H1 (cell line): ENCODE measurements around the gene LSG1. TPM values are rescaled to one million over a fixed set of nuclear protein-coding genes. Genes with fewer than 3 reads are reported as not detected.
A peak's percentile ranks its signal among the peaks of the same experiment; 100 is the strongest.

Source experiments
- CTCF ChIA-PET: fragments of 300-600 bp; sonication (Branson Sonifier 250); formaldehyde crosslinking; loops from one replicate; lab custom pipeline; 2021; ENCODE audit not compliant: partially characterized antibody; lab: Charles Lee
- POLR2A ChIA-PET: fragments of 300-600 bp; sonication (Branson Sonifier 250); formaldehyde crosslinking; loops from one replicate; lab custom pipeline; 2021; ENCODE audit warnings: inconsistent platforms; ENCODE audit not compliant: partially characterized antibody; lab: Charles Lee
- DNase-seq, 2 experiments: peaks; one replicate each; pipeline versions ENCODE4 v3.0.0 to v3.0.0-alpha.2; 2010 to 2022; ENCODE audit warnings: low spot score in 2 of 2, low read depth in 1 of 2, mixed read lengths in 1 of 2
- FAIRE-seq: peaks from 2 replicates; lab custom pipeline; 2011; peaks lifted over from hg19 to GRCh38; lab: Jason Lieb, UNC
- H2AFZ ChIP-seq: 2 replicates; pipeline ENCODE4 v1.8.1; 2012; ENCODE audit warnings: low read length, inconsistent platforms
- H2AK5ac ChIP-seq: 2 replicates; pipeline ENCODE4 v1.6.1; 2013; ENCODE audit warnings: low read depth, low read length
- H2BK120ac ChIP-seq: replicated peaks from 2 replicates; pipeline ENCODE3; 2013; ENCODE audit warnings: low read depth, low read length, inconsistent platforms
- H2BK12ac ChIP-seq: 2 replicates; pipeline ENCODE4 v1.6.1; 2013; ENCODE audit warnings: low read depth, low read length
- H2BK15ac ChIP-seq: 2 replicates; pipeline ENCODE4 v1.6.1; 2013; ENCODE audit warnings: low read length
- H2BK20ac ChIP-seq: 2 replicates; pipeline ENCODE4 v1.6.1; 2013; ENCODE audit warnings: low read length
- H2BK5ac ChIP-seq: 2 replicates; pipeline ENCODE4 v1.6.1; 2013; ENCODE audit warnings: low read depth, low read length
- H3K14ac ChIP-seq: 2 replicates; pipeline ENCODE4 v1.6.1; 2013; ENCODE audit warnings: inconsistent platforms; ENCODE audit not compliant: insufficient read length
- H3K18ac ChIP-seq: 2 replicates; pipeline ENCODE4 v1.6.1; 2013; ENCODE audit warnings: low read length; ENCODE audit errors: extremely low read depth
- H3K23ac ChIP-seq: 2 replicates; pipeline ENCODE4 v1.6.1; 2013; ENCODE audit warnings: inconsistent platforms; ENCODE audit not compliant: insufficient read length
- H3K23me2 ChIP-seq: 2 replicates; pipeline ENCODE4 v1.6.1; 2013; ENCODE audit warnings: low read depth, low read length
- H3K27ac ChIP-seq: 2 replicates; pipeline ENCODE4 v1.6.1; 2011; ENCODE audit warnings: low read depth, low read length, inconsistent platforms
- H3K27me3 ChIP-seq, 4 experiments: replicated peaks in 1 of 4; 1 replicate in 1 of 4; 2 replicates in 3 of 4; pipeline versions ENCODE4 v1.6.1 to v1.8.1; 2011 to 2013; ENCODE audit warnings: low read length in 3 of 4, mild to moderate bottlenecking in 3 of 4, inconsistent platforms in 2 of 4, mixed read lengths in 2 of 4, moderate library complexity in 1 of 4; ENCODE audit not compliant: control insufficient read depth in 3 of 4, insufficient read depth in 3 of 4; ENCODE audit errors: extremely low read depth in 1 of 4
- H3K36me3 ChIP-seq, 4 experiments: 2 replicates each; pipeline versions ENCODE4 v1.6.1 to v1.8.1; 2011 to 2013; ENCODE audit warnings: mild to moderate bottlenecking in 4 of 4, low read length in 3 of 4, moderate library complexity in 2 of 4, control low read depth in 1 of 4, inconsistent platforms in 1 of 4; ENCODE audit not compliant: insufficient read depth in 4 of 4, control insufficient read depth in 2 of 4
- H3K4ac ChIP-seq: replicated peaks from 2 replicates; pipeline ENCODE3; 2013; ENCODE audit warnings: low read length, low read depth, mixed read lengths, inconsistent platforms; ENCODE audit not compliant: insufficient read length
- H3K4me1 ChIP-seq, 4 experiments: replicated peaks in 1 of 4; 1 replicate in 1 of 4; 2 replicates in 3 of 4; pipeline versions ENCODE4 v1.6.1 to v1.8.1; 2011 to 2013; ENCODE audit warnings: low read length in 3 of 4, inconsistent platforms in 2 of 4, mixed read lengths in 1 of 4; ENCODE audit not compliant: insufficient read depth in 4 of 4, control insufficient read depth in 3 of 4
- H3K4me2 ChIP-seq, 2 experiments: 2 replicates each; pipeline versions ENCODE4 v1.6.1 to v1.8.1; 2011 to 2013; ENCODE audit warnings: low read depth in 2 of 2, low read length in 2 of 2, control low read depth in 1 of 2, inconsistent platforms in 1 of 2, mild to moderate bottlenecking in 1 of 2; ENCODE audit not compliant: insufficient read depth in 1 of 2
- H3K4me3 ChIP-seq, 4 experiments: fragments of 200-600, 300-600 bp in 1 of 4; sonication (generic), shearing (Covaris generic), sonication (Bioruptor Twin) in 1 of 4; 2 replicates each; pipeline versions ENCODE4 v1.5.1 to v1.8.1; 2011 to 2016; ENCODE audit warnings: low read length in 4 of 4, low read depth in 3 of 4, control low read depth in 2 of 4, inconsistent platforms in 2 of 4, mild to moderate bottlenecking in 2 of 4, mixed read lengths in 1 of 4, moderate library complexity in 1 of 4; ENCODE audit not compliant: insufficient read depth in 2 of 4; ENCODE audit errors: extremely low read depth in 1 of 4
- H3K56ac ChIP-seq: replicated peaks from 2 replicates; pipeline ENCODE3; 2013; ENCODE audit warnings: low read depth, mild to moderate bottlenecking, mixed read lengths, low read length, inconsistent platforms; ENCODE audit not compliant: insufficient read length
- H3K79me1 ChIP-seq: 2 replicates; pipeline ENCODE4 v1.6.1; 2013; ENCODE audit warnings: low read depth, low read length, control low read depth
- H3K79me2 ChIP-seq, 2 experiments: 2 replicates each; pipeline versions ENCODE4 v1.6.1 to v1.8.1; 2012 to 2013; ENCODE audit warnings: low read length in 2 of 2, mild to moderate bottlenecking in 2 of 2, inconsistent platforms in 1 of 2; ENCODE audit not compliant: insufficient read depth in 2 of 2, control insufficient read depth in 1 of 2
- H3K9ac ChIP-seq, 4 experiments: replicated peaks in 1 of 4; 1 replicate in 1 of 4; 2 replicates in 3 of 4; pipeline versions ENCODE4 v1.6.1 to v1.8.1; 2011 to 2013; ENCODE audit warnings: low read depth in 3 of 4, low read length in 3 of 4, control low read depth in 2 of 4, mild to moderate bottlenecking in 2 of 4, moderate library complexity in 2 of 4, inconsistent platforms in 1 of 4; ENCODE audit errors: extremely low read depth in 1 of 4
- H3K9me3 ChIP-seq, 2 experiments: 2 replicates each; pipeline versions ENCODE4 v1.6.1 to v1.8.1; 2012 to 2013; ENCODE audit warnings: mild to moderate bottlenecking in 2 of 2, moderate library complexity in 2 of 2, control low read depth in 1 of 2, inconsistent platforms in 1 of 2, low read depth in 1 of 2, low read length in 1 of 2, mixed read lengths in 1 of 2; ENCODE audit not compliant: insufficient read depth in 2 of 2
- H4K20me1 ChIP-seq, 2 experiments: replicated peaks in 1 of 2; 2 replicates each; pipeline versions ENCODE3 to v1.8.1; 2011 to 2013; ENCODE audit warnings: inconsistent platforms in 2 of 2, low read length in 2 of 2, mild to moderate bottlenecking in 1 of 2; ENCODE audit not compliant: insufficient read depth in 2 of 2, control insufficient read depth in 1 of 2
- H4K5ac ChIP-seq: 2 replicates; pipeline ENCODE4 v1.6.1; 2013; ENCODE audit warnings: low read length, low read depth, mixed read lengths, inconsistent platforms; ENCODE audit not compliant: insufficient read length
- H4K8ac ChIP-seq: 2 replicates; pipeline ENCODE4 v1.8.0; 2013; ENCODE audit warnings: mild to moderate bottlenecking, moderate library complexity, low read length, inconsistent platforms; ENCODE audit not compliant: insufficient read depth; ENCODE audit errors: extremely low read depth
- H4K91ac ChIP-seq: replicated peaks from 2 replicates; pipeline ENCODE3; 2013; ENCODE audit warnings: low read length, mixed read lengths, inconsistent platforms; ENCODE audit not compliant: insufficient read length
- RAD21 ChIP-seq, 2 experiments: IDR thresholded peaks in 1 of 2; conservative IDR thresholded peaks in 1 of 2; 2 replicates each; pipeline ENCODE4 v1.6.1; 2011; ENCODE audit warnings: low read depth in 2 of 2, low read length in 2 of 2, improper control_type of control experiment in 1 of 2, inconsistent platforms in 1 of 2, mild to moderate bottlenecking in 1 of 2, moderate library complexity in 1 of 2
- SP1 ChIP-seq: IDR thresholded peaks from 2 replicates; pipeline ENCODE4 v1.6.1; 2011; ENCODE audit warnings: low read depth, low read length
- WGBS, 2 experiments: shearing (Covaris generic) in 1 of 2; methylation state at CpG; one replicate each; pipeline versions ENCODE4 v1.1.6 to v1.1.7; 2013 to 2015; ENCODE audit warnings: low lambda C conversion rate in 2 of 2, mixed read lengths in 2 of 2, inconsistent platforms in 1 of 2, low coverage in 1 of 2, missing lambda C conversion rate in 1 of 2; ENCODE audit not compliant: insufficient replicate concordance in 2 of 2, insufficient coverage in 1 of 2, insufficient read length in 1 of 2; ENCODE audit errors: extremely low coverage in 1 of 2, missing lambda C conversion rate in 1 of 2; 5-methylcytosine and 5-hydroxymethylcytosine counted together
- polyA plus RNA-seq, 7 experiments: library from polyadenylated mRNA; depleted of rRNA in 3 of 7; stranded (reverse) in 5 of 7; unstranded in 2 of 7; fragments of >200 nt in 5 of 7; fragments of 200-250 nt in 2 of 7; gene quantifications; 1 replicate in 5 of 7; 2 replicates in 1 of 7; 4 replicates in 1 of 7; pipeline versions ENCODE4 v1.2.1 to v1.2.3, GENCODE V29; 2011 to 2013; ENCODE audit warnings: missing spikeins in 2 of 7, mixed read lengths in 2 of 7
- total RNA-seq: library from RNA; stranded (reverse); fragmentation: NEBNext Ultra II Directional; extraction: Animal tissue kit (Norgen Biotek cat#: 25700); gene quantifications from 2 replicates; pipeline ENCODE4 v1.2.1, GENCODE V29; 2021
- TF ChIP-seq, protein P1 (sequence below), 3 experiments: IDR thresholded peaks; 1 replicate in 2 of 3; 2 replicates in 1 of 3; pipeline versions ENCODE4 v1.5.1 to v1.6.1; 2011; ENCODE audit warnings: low read length in 3 of 3, mild to moderate bottlenecking in 3 of 3, inconsistent platforms in 2 of 3, low read depth in 1 of 3, moderate library complexity in 1 of 3; ENCODE audit not compliant: insufficient read depth in 1 of 3; ENCODE audit errors: control extremely low read depth in 1 of 3

The LSG1 gene
- total and polyA plus RNA-seq, 2 of the 8 experiments (the other 6 are each of a cell fraction or from before 2014, with no cell fraction given): 23.7 to 47.6 TPM

- H3K27ac ChIP-seq: no peak overlapping the region
- H3K23me2 ChIP-seq: peaks cover 2% of the 10 kb centered on the region; the same call in 1 of the 2 replicates
- peak overlapping the region; percentile 14 to 86 (median 80) for H3K9ac ChIP-seq
- H2AFZ ChIP-seq: 0 out of 2 replicates have a peak overlapping the region, but pooled peaks have one; percentile 4
- peaks cover 0 to 2% (median 0%) of the 10 kb centered on the region in 4 experiments; a peak in 2 of 7 replicates for H3K27me3 ChIP-seq
- H3K23ac ChIP-seq: no peak overlapping the region
- H4K8ac ChIP-seq: no peak overlapping the region
- peaks cover 0 to 10% (median 5%) of the 10 kb centered on the region in 4 experiments; a peak in 5 of 8 replicates for H3K36me3 ChIP-seq
- H2BK5ac ChIP-seq: peak overlapping the region; percentile 35; the same call in 1 of the 2 replicates
- no peak overlapping the region for H2BK15ac ChIP-seq
- no peak overlapping the region for H3K18ac ChIP-seq
- no peak for DNase-seq
- H4K5ac ChIP-seq: no peak overlapping the region
- no peak overlapping the region for H3K4ac ChIP-seq
- H4K91ac ChIP-seq: no peak overlapping the region
- H3K79me2 ChIP-seq: peaks cover 8 to 41% of the 10 kb centered on the region in 2 experiments
- H3K9me3 ChIP-seq: no peaks in the 10 kb centered on the region
- H3K56ac ChIP-seq: no peak overlapping the region
- H3K79me1 ChIP-seq: no peaks in the 10 kb centered on the region; the same call in 1 of the 2 replicates
- CTCF ChIA-PET: interaction anchor here (0.7 to 13.0 kb wide), 29 partner anchors 12 to 849 kb away, joined by 3 to 110 read pairs (median 6); partner anchors contain the start of gene FAM43A
- no peak for FAIRE-seq
- peak overlapping the region; percentile 77 to 99 (median 93) for H3K4me3 ChIP-seq
- no peak overlapping the region for H2AK5ac ChIP-seq
- peaks cover 0 to 4% (median under 1%) of the 10 kb centered on the region in 4 experiments; a peak in 4 of 7 replicates for H3K4me1 ChIP-seq
- peak overlapping the region; percentile 65 to 74 for H3K4me2 ChIP-seq
- H2BK120ac ChIP-seq: no peak overlapping the region
- POLR2A ChIA-PET: interaction anchor here (1.0 to 4.7 kb wide), 3 partner anchors 10 to 185 kb away, joined by 3 to 30 read pairs (median 8); partner anchors contain the start of gene FAM43A
- no peak overlapping the region for H2BK20ac ChIP-seq
- peaks cover 0 to 4% of the 10 kb centered on the region in 2 experiments for H4K20me1 ChIP-seq
- WGBS, 2 experiments: 2% methylated on average over 5 of the region's 5 CpGs; no CpG with 5 or more reads in 1 of the 2 experiments
- TF ChIP-seq RAD21 (IDR thresholded peaks at IDR 0.05 in 1 of 2, conservative IDR thresholded peaks at IDR 0.05 in 1 of 2; ENCODE audit: low read depth in 2 of 2, low read length in 2 of 2) (peak; percentile 4 to 26; a peak in 2 of 4 replicates), SP1 (no peak)
- TF ChIP-seq, protein P1, sequence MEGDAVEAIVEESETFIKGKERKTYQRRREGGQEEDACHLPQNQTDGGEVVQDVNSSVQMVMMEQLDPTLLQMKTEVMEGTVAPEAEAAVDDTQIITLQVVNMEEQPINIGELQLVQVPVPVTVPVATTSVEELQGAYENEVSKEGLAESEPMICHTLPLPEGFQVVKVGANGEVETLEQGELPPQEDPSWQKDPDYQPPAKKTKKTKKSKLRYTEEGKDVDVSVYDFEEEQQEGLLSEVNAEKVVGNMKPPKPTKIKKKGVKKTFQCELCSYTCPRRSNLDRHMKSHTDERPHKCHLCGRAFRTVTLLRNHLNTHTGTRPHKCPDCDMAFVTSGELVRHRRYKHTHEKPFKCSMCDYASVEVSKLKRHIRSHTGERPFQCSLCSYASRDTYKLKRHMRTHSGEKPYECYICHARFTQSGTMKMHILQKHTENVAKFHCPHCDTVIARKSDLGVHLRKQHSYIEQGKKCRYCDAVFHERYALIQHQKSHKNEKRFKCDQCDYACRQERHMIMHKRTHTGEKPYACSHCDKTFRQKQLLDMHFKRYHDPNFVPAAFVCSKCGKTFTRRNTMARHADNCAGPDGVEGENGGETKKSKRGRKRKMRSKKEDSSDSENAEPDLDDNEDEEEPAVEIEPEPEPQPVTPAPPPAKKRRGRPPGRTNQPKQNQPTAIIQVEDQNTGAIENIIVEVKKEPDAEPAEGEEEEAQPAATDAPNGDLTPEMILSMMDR (IDR thresholded peaks at IDR 0.05; ENCODE audit: control extremely low read depth in 1 of 3, insufficient read depth in 1 of 3, low read depth in 1 of 3, low read length in 3 of 3): peak in 2 of 3 experiments; percentile 17 to 42; a peak in 2 of 4 replicates
- TF ChIP-seq, all 59 proteins: peak for 2
- Histone ChIP-seq H2BK12ac (no peak overlapping the region), H3K14ac (no peak overlapping the region)
Measured at GRCh38 chr3:194671511-194671899, 486 bp downstream of the LSG1 start.
